Muscle layer of colon (tissue), 2 donors: ENCODE measurements around the gene TBC1D7.

Source experiments
- H3K27ac ChIP-seq: one replicate; pipeline ENCODE4 v1.7.0; 2013; ENCODE audit warnings: low read depth, mild to moderate bottlenecking, low read length, moderate library complexity
- H3K27me3 ChIP-seq, 2 donors: one replicate each; pipeline ENCODE4 v1.7.0; 2013; ENCODE audit warnings: low read length in 2 of 2, mild to moderate bottlenecking in 2 of 2; ENCODE audit not compliant: insufficient read depth in 2 of 2, control insufficient read depth in 1 of 2
- H3K36me3 ChIP-seq: one replicate; pipeline ENCODE4 v1.7.0; 2013; ENCODE audit warnings: mild to moderate bottlenecking, low read length; ENCODE audit not compliant: insufficient read depth
- H3K4me1 ChIP-seq: one replicate; pipeline ENCODE4 v1.7.0; 2013; ENCODE audit warnings: mild to moderate bottlenecking, low read length; ENCODE audit not compliant: insufficient read depth
- H3K4me3 ChIP-seq, 2 donors: one replicate each; pipeline ENCODE4 v1.7.0; 2013; ENCODE audit warnings: low read length in 2 of 2, low read depth in 1 of 2, mild to moderate bottlenecking in 1 of 2, moderate library complexity in 1 of 2
- H3K9ac ChIP-seq: one replicate; pipeline ENCODE4 v1.7.0; 2013; ENCODE audit warnings: low read length
- H3K9me3 ChIP-seq: one replicate; pipeline ENCODE4 v1.7.0; 2013; ENCODE audit warnings: mild to moderate bottlenecking, low read length
- donor health status: abdominal sarcoma.
- donor health status: Adenocarcinoma of cecum.

The TBC1D7 gene

DNA sequence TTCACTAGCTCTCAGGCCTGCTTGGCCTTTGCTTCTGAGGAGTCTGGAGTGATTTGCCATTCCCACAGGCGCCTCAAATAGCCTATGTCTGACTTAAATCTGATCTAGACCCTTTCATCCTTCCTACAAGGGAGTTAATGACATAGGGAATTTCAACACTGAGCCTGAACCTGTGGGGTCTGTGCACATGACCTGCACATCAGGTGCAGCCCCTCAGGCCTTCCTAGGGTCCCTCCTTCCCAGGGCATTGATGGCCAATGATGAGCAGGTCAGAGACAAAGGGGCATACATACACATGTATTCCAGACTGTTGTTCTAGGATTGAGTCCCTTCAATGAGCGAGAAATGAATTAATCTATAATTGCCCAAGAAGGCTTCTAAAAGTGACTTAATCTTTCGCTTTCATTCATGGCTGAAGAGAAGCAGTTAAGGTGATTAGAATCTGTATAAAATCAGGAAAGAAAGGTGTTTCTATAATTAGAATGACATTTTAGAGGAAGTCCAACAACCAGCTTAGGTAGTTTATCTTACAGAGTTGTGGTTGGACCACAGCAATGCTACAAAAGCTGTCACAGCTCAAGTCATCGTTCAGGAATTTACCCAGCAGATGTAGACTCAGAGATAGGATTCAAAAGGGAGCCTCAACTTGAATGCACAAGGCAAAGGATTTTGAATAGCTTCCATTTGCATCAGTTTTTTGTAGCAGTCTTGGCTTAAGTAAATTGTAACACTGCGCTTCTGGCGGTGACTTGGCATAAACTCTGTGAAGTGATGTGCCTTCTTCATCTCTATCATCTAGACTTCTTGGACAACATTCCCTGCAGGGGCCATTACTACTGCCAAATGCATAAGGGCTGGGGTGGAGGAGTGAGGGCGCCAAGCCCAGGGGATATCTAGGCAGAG, 27.0 kb upstream of the TBC1D7 start:
- H3K27ac ChIP-seq = no peak overlapping the region
- no peaks in the 10 kb centered on the region for H3K27me3 ChIP-seq
- peak overlapping the region in 1 of 2 donors; percentile 6 for H3K4me3 ChIP-seq
- H3K9ac ChIP-seq = no peak overlapping the region
- H3K9me3 ChIP-seq = no peaks in the 10 kb centered on the region
- H3K36me3 ChIP-seq = no peaks in the 10 kb centered on the region
- peaks cover 15% of the 10 kb centered on the region for H3K4me1 ChIP-seq

DNA sequence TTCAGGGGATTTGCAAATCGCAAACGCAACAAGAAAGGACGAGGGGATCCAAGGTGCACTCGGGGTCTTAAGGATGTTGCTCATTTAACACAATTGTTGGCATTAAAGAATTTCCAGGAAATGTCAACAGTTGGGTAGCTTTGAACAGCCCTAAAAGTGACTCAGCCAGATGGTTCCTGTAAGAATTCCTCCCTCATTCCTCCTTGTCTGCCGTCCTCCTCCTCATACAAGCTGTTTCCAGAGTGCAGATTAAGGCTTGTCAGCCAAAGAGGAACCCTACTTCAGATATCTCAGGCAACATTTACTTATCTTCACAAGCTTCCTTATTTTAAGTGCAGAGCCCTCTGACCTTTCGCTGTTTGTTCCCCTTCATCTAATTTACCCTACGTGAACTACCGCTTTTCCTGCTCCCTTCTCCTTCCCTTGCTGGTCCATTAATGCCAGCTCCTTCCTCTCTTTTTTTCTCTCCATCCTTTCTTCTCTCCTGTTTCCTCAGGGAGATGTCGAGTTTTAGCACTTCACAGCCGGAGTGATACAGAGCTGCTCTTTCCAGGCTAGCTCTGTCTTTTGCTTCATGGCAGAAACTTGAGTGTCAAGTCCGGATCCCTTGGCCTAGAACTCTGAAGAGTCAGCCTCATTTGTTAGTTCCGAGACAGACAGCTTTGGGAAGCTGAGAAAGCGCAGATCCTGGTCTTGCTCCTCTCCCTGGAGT, 26.1 kb upstream of the TBC1D7 start:
- no peak overlapping the region for H3K27ac ChIP-seq
- H3K9me3 ChIP-seq = no peaks in the 10 kb centered on the region
- peaks cover 15% of the 10 kb centered on the region for H3K4me1 ChIP-seq
- H3K36me3 ChIP-seq = no peaks in the 10 kb centered on the region
- no peaks in the 10 kb centered on the region for H3K27me3 ChIP-seq
- H3K4me3 ChIP-seq = no peak overlapping the region
- H3K9ac ChIP-seq = no peak overlapping the region

DNA sequence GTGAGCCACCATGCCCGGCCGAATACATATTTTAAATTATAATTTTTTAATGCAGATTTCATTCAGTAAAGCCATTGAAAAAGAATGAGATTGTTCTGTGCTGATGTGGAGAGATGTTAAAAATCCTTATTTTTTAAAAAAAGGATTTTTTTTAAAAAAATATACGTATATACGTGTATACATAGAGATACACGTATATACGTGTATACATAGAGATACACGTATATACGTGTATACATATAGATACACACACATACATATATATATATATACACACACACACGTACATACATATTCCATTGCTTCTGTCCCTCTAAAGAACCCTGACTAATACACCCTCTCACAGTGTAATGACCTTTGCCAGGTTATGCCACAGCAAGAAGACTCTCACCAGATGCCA, 23.8 kb upstream of the TBC1D7 start:
- no peaks in the 10 kb centered on the region for H3K27me3 ChIP-seq
- no peaks in the 10 kb centered on the region for H3K9me3 ChIP-seq
- no peak overlapping the region for H3K27ac ChIP-seq
- no peaks in the 10 kb centered on the region for H3K36me3 ChIP-seq
- H3K4me3 ChIP-seq = no peak overlapping the region
- no peak overlapping the region for H3K9ac ChIP-seq
- peaks cover 15% of the 10 kb centered on the region for H3K4me1 ChIP-seq

DNA sequence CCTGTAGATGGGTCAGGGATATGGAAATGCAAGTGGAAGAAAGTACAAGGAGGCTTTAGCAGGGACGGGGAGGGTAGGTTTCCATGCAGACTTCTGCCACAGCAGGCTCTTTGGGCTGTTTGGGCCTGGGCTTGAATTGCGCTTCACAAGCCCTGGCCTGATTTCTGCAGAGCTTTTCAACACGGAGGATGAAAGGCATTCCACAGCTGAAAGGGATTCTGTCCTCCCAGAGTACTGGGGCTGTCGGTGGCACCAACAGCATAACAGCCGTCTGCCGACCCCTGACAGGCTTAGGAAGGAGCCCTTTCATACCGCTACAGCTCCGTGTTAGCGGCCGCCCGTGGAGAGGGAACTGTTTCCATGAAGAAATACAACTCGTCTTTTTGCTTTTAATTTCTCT, 22.9 kb upstream of the TBC1D7 start:
- H3K27ac ChIP-seq = no peak overlapping the region
- H3K9ac ChIP-seq = no peak overlapping the region

DNA sequence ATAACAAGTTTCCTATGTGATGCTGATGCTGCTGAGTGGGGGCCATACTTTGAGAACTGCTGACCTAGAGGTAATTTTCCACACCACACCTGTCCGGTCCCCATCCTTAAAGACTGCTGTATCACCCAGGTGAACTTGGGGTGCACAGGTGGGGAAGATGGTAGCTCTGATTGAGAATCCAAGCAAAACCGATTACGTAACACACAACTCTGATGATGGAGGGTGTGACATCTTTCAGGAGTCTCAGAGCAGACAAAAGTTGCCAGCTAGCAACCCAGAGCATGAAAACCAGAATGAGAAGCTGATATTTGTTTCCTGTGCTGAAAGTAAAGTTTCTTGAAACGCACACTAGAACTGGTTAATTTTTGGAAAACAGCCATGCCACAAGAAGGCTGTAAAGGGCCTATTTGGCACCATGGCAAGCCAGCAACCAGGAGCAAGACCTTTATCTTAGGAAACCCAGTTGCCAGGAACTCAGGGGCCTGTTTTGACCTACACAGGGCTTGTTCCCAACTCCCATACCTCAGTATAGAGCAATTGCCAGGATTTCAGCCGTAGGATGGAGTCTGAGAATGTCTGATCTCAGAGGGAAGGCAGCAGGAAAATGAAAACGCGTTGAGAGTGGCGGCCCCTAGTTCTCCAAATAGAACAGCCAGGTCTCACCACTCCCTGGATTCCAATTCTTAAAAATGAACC, 21.6 kb upstream of the TBC1D7 start:
- Histone ChIP-seq H3K9me3 (no peaks in the 10 kb centered on the region), H3K4me3 (no peak overlapping the region), H3K4me1 (peaks cover 5% of the 10 kb centered on the region), H3K9ac (no peak overlapping the region), H3K36me3 (no peaks in the 10 kb centered on the region), H3K27ac (no peak overlapping the region), H3K27me3 (no peaks in the 10 kb centered on the region)

More for the DNA sequence above, 22.9 kb upstream of the TBC1D7 start:
- Histone ChIP-seq H3K36me3 (no peaks in the 10 kb centered on the region), H3K27me3 (no peaks in the 10 kb centered on the region), H3K4me3 (no peak overlapping the region), H3K9me3 (no peaks in the 10 kb centered on the region), H3K4me1 (peaks cover 15% of the 10 kb centered on the region)

DNA sequence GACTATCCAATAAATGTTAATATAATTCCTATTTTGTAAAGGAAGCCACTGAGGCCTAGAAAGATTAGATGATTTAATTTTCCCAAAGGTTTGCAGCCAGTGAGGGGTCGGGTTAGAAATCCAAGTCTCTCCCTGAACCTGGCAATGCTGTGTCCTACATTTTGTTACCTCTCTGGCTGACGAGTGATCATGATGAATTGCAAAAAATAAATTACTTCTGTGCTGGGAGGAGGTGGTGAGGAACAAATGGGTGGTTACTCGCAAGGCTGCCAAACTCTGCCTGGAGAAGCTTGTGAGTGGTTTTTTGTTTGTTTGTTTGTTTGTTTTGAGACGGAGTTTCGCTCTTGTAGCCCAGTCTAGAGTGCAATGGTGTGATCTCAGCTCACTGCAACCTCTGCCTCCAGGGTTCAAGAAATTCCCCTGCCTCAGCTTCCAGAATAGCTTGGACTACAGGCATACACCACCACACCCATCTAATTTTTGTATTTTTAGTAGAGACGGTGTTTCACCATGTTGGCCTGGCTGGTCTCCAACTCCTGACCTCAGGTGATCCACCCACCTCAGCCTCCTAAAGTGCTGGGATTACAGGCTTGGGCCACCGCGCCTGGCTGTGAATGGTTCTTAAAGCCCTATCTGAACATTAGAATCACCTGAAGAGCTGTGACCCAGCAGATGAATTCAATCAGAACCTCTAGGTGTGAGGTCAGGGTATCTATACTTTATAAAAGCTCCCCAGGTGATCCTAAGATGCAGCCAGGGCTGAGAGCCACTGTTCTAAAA, 20.2 kb upstream of the TBC1D7 start:
- Histone ChIP-seq H3K9ac (no peak overlapping the region), H3K27me3 (no peaks in the 10 kb centered on the region), H3K4me3 (no peak overlapping the region), H3K9me3 (no peaks in the 10 kb centered on the region), H3K36me3 (no peaks in the 10 kb centered on the region), H3K4me1 (no peaks in the 10 kb centered on the region), H3K27ac (no peak overlapping the region)

DNA sequence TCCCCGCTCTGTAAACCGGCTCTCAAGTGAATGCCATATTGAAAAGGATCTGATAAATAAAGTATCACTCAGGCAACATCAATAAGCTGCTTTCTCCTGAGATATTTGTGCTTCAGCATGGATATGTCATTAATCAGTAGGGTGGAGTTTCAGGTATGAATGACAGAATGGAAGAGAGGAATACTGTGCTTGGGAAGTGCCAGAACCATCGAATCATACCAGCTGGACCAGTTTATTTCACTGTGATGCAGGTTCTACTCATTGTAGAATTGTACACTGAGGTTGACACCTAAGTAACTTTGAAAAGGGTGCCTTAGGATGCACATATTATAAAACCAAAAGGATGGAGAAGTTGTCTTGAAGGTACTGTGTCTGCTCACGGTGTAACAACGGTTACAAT, 17.9 kb upstream of the TBC1D7 start:
- no peaks in the 10 kb centered on the region for H3K36me3 ChIP-seq
- H3K27me3 ChIP-seq = no peaks in the 10 kb centered on the region
- H3K27ac ChIP-seq = no peak overlapping the region
- H3K9me3 ChIP-seq = no peaks in the 10 kb centered on the region
- no peak overlapping the region for H3K9ac ChIP-seq
- H3K4me3 ChIP-seq = no peak overlapping the region
- H3K4me1 ChIP-seq = no peaks in the 10 kb centered on the region

DNA sequence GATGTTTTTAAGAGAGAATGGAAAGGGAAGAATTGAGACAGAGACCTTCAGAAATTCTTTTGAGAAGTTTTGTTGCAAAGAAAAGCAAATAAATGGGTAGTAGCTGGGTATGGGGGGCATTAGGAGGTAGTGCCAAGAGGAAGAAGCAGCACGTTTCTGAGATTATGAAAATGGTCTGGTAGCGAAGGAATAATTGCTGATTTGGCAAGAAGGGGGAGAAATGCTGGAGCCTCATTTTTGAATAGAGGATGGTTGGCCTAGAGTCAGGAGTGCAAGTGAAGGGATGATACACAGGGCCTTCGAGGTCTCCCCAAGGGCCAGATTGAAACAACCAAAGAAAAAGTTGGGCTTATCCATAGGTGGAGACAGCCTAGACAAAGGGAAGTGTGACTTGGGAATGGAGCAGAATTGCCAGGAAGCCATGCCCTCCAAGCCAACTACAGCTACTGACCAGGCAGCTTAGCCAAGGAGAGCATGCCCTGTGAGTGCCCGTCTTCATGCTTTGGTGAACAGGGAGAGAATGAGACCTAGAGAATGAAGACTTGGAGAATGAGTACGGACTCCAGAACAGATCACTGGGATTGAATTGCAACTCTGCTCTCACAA, 14.2 kb upstream of the TBC1D7 start:
- no peaks in the 10 kb centered on the region for H3K4me1 ChIP-seq
- H3K36me3 ChIP-seq = no peaks in the 10 kb centered on the region
- H3K27ac ChIP-seq = no peak overlapping the region
- H3K27me3 ChIP-seq = no peaks in the 10 kb centered on the region
- no peak overlapping the region for H3K9ac ChIP-seq
- no peak overlapping the region for H3K4me3 ChIP-seq
- no peaks in the 10 kb centered on the region for H3K9me3 ChIP-seq

DNA sequence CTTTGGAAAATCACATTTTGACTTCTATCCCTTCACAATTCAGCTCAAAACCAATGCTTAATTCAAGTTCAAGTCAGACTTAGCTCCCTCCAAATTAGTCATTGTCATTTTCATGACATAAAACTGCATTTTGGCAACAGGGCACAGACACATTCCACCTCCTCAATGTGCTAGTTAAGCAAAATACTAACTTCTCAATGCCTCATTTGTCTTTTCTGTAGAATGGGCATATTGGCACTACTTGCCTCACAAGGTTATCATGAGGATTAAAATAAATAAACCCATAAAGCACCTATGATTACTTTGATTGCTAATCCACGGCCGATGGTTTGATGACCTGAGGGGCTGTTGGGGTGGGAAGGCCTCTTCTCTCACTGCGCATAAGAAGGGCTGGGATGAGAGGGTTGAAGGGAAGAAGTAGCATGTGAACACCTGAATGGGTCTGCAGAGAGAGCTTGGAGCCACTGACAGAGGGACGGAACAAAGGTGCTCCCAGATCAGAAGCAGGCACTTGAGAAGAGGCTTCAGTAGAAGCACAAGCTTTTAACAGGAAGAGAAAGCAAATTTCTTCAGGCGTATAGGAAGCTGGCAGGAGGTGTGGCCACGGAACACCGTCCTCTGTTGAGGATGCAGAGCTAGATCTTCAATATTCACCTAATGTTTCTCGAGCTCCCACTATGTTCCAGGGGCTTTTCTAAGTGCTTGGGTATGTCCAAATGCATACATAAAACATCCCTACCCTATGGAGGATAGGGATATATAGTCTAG, 11.7 kb upstream of the TBC1D7 start:
- H3K9ac ChIP-seq = no peak overlapping the region
- H3K27ac ChIP-seq = no peak overlapping the region
- no peaks in the 10 kb centered on the region for H3K36me3 ChIP-seq
- no peak overlapping the region for H3K4me3 ChIP-seq
- no peaks in the 10 kb centered on the region for H3K4me1 ChIP-seq
- no peaks in the 10 kb centered on the region for H3K27me3 ChIP-seq
- no peaks in the 10 kb centered on the region for H3K9me3 ChIP-seq

DNA sequence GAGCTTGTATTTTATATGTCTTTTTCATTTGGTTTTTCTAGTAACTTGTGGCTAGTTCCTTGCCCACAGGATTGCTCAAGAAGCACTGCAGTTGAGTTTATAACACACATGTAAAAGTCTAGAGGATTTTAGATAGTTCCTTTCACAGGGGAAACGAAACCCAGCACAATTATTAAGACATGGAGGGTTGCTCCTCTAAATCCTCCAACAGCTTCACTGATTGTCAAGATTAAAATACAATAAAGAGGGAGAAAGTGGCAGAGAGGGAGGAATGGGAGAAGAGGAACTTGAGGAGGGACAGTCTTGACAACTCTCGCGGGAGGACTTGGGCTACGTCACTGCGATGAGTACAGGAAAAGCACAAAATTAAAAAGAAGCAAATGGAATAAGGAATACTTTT, 9.7 kb upstream of the TBC1D7 start:
- H3K9me3 ChIP-seq = no peaks in the 10 kb centered on the region
- H3K27me3 ChIP-seq = no peaks in the 10 kb centered on the region
- no peak overlapping the region for H3K9ac ChIP-seq
- H3K36me3 ChIP-seq = no peaks in the 10 kb centered on the region
- no peak overlapping the region for H3K4me3 ChIP-seq
- H3K27ac ChIP-seq = no peak overlapping the region
- no peaks in the 10 kb centered on the region for H3K4me1 ChIP-seq
